NCI-H526 (cell line): ENCODE data around the gene ENGASE.
"Not testable (repeated sequence)": the region's sequence is repeated elsewhere in the genome, so short reads cannot be mapped to it uniquely, and the experiment has no call there.

Experiments used
- DNase-seq, 2 experiments: peaks; one replicate each; lab custom pipeline; 2025; lab: John Stamatoyannopoulos, UW

ENGASE gene

DNA sequence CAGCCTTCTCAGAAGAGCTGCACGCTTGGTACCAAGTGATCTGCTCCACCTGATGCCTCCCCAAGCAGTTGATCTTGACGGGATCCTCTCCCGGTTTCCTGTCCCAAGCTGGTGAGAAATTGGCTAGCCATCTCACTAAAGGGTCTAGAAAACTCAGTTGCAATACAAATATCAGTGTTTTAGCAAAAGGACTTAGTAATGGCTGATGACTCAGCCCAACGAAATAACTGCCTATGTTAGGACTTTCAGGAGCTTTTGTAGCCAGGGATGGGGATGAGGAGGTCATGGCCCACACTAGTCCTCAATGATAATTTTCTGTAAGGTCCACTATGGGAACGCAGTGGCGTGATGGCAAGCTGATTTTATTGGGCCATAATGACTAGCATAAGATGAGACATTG is 23.3 kb upstream of the ENGASE start:
- no peak for DNase-seq

- no peak for DNase-seq
Observed at GRCh38 chr17:79052131-79052530, 22.5 kb upstream of the ENGASE start.

DNA sequence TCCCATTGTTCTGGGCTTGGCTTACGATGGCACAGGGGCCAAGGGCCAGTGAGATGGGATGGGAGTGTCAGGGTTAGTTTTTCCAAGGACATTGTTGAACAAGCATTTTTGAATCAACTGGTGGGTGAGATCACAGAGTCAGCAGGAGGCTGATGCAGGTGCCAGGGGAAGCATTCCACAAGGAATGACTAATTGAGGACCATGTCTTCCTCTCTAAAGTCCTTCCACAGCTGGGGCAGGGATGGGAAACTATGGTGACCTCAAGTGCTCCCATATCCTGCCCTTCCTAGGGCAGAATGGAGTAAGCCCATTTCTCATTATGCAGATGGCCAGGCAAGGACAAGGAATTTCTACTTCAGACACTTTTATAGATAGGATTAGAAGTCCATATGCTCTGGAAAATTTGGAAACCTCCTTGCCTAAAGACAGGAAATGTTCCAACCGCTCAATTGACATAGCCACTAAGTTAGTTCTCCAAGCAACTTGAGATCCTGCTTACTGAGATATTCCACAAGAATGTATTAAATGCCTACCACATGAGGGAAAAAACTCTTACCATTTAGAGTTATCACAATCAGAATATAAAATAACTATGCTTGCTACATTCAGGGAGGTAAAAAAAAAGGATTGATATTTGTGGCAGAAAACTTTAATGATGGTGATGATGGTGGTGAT is 21.2 kb upstream of the ENGASE start:
- DNase-seq, result no peak

GRCh38 chr17:79054200-79054960 is 20.2 kb upstream of the ENGASE start:
- no peak for DNase-seq

GRCh38 chr17:79055197-79055596 is 19.4 kb upstream of the ENGASE start:
- DNase-seq, result no peak

DNA sequence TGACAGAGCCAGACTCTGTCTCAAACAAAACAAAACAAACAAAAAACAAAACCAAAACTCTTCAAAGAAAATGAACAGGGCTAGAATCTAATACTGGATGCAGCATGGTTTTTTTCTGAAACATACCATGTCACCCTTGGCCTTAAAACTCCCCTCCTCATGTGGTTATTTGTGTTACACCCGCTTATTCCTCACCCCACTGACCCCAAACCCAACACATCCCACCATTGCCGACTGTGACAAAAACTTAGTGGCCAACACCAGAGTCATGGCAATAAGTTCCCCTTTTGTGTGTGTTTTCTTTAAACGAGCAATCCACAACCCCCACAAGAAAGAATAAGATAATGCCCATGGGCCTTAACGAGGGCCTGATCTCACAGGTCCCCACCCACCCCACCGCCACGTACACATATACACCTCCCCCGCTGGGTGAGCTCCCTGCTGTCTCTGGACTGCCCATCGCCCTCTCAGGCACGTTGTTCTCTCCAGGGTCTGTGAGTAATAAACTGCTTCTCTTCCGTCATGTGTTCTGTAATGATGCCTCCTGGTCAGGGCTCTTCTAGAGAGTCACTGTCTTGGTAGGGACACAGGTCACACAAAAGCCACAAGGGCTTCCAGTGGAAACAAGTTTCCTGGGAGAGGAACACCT is 16.8 kb upstream of the ENGASE start:
- no peak for DNase-seq

GRCh38 chr17:79062691-79063090 is 11.9 kb upstream of the ENGASE start:
- no peak for DNase-seq

DNA sequence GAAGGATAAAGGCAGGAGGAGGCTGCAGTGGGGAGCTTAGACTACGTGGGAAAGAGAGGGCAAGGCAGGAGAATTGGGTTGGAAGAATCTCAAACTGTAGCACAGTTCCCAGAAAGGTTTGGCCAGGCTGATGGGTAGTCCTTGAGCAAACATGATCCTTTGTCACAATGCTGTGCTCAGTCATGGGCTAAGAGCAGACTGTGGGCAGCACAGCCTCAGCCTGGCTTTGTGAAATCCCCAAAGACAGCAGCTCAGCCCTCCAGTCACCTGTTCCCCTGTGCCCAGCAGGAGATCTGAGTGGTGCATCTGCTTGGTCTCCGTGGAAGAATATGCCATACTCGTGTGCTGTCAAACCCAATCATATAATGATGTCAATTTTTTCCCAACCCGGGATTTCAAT is 10.6 kb upstream of the ENGASE start:
- no peak for DNase-seq

DNA sequence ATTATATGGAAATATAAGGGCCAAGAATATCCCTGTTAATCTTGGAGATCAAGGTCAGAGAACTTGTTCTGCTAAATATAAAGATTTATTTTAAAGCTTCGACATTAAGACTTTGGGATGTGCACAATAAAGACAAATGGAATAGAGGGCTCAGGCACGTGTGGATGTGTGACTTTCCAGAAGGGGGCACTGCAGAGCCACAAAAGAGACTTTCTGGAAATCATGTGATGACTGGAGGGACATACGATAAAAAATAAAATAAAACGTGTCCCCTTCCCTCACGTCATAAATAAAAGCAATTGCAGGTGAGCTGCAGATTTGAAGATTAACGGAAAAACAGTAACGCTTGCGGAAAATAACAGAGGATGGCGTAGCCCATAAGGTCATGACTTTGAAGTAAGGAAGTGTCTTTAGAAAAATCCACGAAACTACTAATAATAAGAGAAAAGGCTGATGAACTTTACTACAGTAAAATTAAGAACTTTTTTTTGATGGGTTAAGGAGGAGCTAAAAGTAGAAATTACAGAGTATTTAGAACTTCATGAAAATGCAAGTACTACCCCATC is 9.4 kb upstream of the ENGASE start:
- peak in 1 of 2 experiments; percentile 45 for DNase-seq

DNA sequence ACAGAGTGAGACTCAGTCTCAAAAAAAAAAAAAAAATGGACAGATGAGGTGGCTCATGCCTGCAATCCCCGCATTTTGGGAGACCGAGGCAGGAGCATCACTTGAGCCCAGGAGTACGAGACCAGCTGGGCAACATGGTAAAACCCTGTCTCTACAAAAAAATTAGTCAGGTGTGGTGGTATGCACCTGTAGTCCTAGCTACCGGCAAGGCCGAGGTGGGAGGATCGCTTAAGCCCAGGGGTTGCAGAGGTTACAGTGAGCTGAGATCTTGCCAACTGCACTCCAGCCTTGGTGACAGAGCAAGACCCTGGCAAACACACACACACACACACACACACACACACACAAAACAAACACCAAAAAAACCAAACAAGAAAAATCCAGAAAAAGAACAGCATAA is 7.7 kb upstream of the ENGASE start:
- no peak for DNase-seq

- DNase-seq, result no peak
Observed at GRCh38 chr17:79070266-79070880, 4.3 kb upstream of the ENGASE start.

- DNase-seq, result no peak
Observed at GRCh38 chr17:79071161-79071740, 3.4 kb upstream of the ENGASE start.

DNA sequence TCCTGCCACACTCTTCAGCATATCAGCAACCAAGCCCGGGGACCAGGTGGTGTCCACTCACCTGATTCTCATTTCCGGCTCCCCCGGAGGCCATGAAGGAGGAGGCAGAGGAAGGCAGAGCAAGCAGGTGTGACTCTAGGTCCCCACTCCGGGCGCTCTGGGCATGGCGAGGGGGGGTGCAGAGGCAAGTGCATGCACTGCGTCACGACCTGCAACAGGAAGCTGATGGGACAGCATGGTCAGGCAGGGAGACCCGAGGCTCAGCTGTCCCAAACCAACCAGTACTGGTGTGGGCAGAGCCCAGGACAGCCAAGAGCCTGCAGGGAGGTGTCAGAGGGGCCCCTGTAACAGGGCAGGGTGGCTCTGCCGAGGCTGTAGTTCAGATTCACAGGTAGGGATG is 2.1 kb upstream of the ENGASE start:
- no peak for DNase-seq

- no peak for DNase-seq
Observed at GRCh38 chr17:79073016-79073705, 1.5 kb upstream of the ENGASE start.

- no peak for DNase-seq
Observed at GRCh38 chr17:79073706-79074088, 927 bp upstream of the ENGASE start.

GRCh38 chr17:79074121-79074648 is 439 bp upstream of the ENGASE start:
- not testable (repeated sequence) for DNase-seq

- DNase-seq, result no peak
Observed at GRCh38 chr17:79075446-79075750, 774 bp downstream of the ENGASE start.

- DNase-seq, result no peak
Observed at GRCh38 chr17:79075861-79076406, 1.3 kb downstream of the ENGASE start.

- no peak for DNase-seq
Observed at GRCh38 chr17:79077587-79077986, 3.0 kb downstream of the ENGASE start.

GRCh38 chr17:79078476-79079190 is 4.0 kb downstream of the ENGASE start:
- no peak for DNase-seq
